ENCODE results near the gene ARRB1.

ARRB1 gene

GRCh38 chr11:75334402-75334891, 17.0 kb downstream of the ARRB1 start:
- no peak for TF ChIP-seq CTCF (IDR thresholded peaks at IDR 0.05)

- no peak for TF ChIP-seq CTCF (IDR thresholded peaks at IDR 0.05)
These were observed 17.7 kb downstream of the ARRB1 start for GRCh38 chr11:75333807-75334140.

GRCh38 chr11:75333022-75333806, 18.2 kb downstream of the ARRB1 start:
- no peak for TF ChIP-seq CTCF (IDR thresholded peaks at IDR 0.05)

GRCh38 chr11:75330291-75330690, 21.2 kb downstream of the ARRB1 start:
- no peak for TF ChIP-seq CTCF (IDR thresholded peaks at IDR 0.05)

GRCh38 chr11:75328426-75329277, 22.8 kb downstream of the ARRB1 start:
- peak; percentile 74; the same call in 1 of the 2 replicates for TF ChIP-seq CTCF (IDR thresholded peaks at IDR 0.05)

GRCh38 chr11:75326439-75326810, 25.0 kb downstream of the ARRB1 start:
- TF ChIP-seq CTCF (IDR thresholded peaks at IDR 0.05): no peak

- no peak for TF ChIP-seq CTCF (IDR thresholded peaks at IDR 0.05)
These were observed 25.6 kb downstream of the ARRB1 start for GRCh38 chr11:75325713-75326438.

Data from LNCAP (cell line).